ENCODE measurements around the gene AFF3.

GRCh38 chr2:100004348-100004884 is 138.0 kb downstream of the AFF3 start:
- TF ChIP-seq EZH2phosphoT487 (IDR thresholded peaks at IDR 0.05; ENCODE audit: low read depth): no peak
- TF ChIP-seq, protein P1, sequence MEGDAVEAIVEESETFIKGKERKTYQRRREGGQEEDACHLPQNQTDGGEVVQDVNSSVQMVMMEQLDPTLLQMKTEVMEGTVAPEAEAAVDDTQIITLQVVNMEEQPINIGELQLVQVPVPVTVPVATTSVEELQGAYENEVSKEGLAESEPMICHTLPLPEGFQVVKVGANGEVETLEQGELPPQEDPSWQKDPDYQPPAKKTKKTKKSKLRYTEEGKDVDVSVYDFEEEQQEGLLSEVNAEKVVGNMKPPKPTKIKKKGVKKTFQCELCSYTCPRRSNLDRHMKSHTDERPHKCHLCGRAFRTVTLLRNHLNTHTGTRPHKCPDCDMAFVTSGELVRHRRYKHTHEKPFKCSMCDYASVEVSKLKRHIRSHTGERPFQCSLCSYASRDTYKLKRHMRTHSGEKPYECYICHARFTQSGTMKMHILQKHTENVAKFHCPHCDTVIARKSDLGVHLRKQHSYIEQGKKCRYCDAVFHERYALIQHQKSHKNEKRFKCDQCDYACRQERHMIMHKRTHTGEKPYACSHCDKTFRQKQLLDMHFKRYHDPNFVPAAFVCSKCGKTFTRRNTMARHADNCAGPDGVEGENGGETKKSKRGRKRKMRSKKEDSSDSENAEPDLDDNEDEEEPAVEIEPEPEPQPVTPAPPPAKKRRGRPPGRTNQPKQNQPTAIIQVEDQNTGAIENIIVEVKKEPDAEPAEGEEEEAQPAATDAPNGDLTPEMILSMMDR (IDR thresholded peaks at IDR 0.05; ENCODE audit: low read depth, low read length): no peak
